SK-N-MC (cell line): Measurements from ENCODE around the gene CYCS.
"Not testable (repeated sequence)": the region's sequence is repeated elsewhere in the genome, so short reads cannot be mapped to it uniquely, and the experiment has no call there.

Experiments used
- EZH2 ChIP-seq: fragments of 200-600 bp; sonication (generic); IDR thresholded peaks from one replicate; pipeline ENCODE4 v1.6.1; 2017; ENCODE audit warnings: antibody characterized with exemption
- POLR2AphosphoS5 ChIP-seq: IDR thresholded peaks from 2 replicates; pipeline ENCODE4 v1.6.1; 2012; ENCODE audit warnings: mild to moderate bottlenecking, low read depth, low read length, borderline replicate concordance

DNA sequence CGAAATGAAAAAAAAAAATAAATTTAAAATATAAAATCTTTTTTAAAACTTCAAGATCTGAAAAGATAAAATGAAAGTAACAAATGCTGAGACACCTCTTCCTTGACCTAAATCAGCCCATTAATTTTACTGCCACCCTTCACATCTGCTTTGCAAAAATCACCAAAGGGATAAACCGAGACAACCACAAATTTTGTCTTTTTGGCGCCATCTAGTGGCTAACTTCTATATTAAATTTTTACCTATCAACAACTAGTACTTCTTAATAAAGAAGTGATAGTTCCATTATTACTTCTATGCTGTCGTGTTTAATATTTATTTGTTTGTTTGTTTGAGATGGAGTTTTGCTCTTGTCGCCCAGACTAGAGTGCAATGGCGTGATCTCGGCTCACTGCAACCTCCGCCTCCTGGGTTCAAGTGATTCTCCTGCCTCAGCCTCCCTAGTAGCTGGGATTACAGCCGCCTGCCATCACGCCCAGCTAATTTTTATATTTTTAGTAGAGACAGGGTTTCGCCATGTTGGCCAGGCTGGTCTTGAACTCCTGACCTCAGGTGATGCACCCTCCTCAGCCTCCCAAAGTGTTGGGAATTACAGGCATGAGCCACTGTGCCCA is 35.0 kb upstream of the CYCS start:
- TF ChIP-seq POLR2AphosphoS5, EZH2: not testable (repeated sequence)
